Measurements from ENCODE around the gene LCN15.

DNA sequence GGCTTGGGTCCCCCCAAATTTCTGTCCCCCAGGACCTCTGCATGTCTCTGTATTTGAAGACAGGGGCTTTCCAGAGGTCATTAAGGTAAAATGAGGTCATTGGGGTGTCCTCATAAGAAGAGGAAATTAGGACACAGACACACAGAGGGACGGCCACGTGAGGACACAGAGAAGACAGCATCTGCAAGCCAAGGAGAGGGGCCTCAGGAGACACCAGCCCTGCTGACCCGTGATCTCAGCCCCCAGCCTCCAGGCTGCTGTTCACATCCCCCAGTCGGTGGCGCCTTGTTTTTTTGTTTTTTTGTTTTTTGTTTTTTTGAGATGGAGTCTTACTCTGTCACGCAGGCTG lies 30.7 kb upstream of the LCN15 start:
- TF ChIP-seq, protein P1, sequence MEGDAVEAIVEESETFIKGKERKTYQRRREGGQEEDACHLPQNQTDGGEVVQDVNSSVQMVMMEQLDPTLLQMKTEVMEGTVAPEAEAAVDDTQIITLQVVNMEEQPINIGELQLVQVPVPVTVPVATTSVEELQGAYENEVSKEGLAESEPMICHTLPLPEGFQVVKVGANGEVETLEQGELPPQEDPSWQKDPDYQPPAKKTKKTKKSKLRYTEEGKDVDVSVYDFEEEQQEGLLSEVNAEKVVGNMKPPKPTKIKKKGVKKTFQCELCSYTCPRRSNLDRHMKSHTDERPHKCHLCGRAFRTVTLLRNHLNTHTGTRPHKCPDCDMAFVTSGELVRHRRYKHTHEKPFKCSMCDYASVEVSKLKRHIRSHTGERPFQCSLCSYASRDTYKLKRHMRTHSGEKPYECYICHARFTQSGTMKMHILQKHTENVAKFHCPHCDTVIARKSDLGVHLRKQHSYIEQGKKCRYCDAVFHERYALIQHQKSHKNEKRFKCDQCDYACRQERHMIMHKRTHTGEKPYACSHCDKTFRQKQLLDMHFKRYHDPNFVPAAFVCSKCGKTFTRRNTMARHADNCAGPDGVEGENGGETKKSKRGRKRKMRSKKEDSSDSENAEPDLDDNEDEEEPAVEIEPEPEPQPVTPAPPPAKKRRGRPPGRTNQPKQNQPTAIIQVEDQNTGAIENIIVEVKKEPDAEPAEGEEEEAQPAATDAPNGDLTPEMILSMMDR (IDR thresholded peaks at IDR 0.05; ENCODE audit: low read depth, low read length, missing input control) = no peak
- no peak for TF ChIP-seq EGR1 (IDR thresholded peaks at IDR 0.05; ENCODE audit: low read depth in 2 of 2)
- TF ChIP-seq RXRA (IDR thresholded peaks at IDR 0.05) = no peak
- TF ChIP-seq, protein P2, sequence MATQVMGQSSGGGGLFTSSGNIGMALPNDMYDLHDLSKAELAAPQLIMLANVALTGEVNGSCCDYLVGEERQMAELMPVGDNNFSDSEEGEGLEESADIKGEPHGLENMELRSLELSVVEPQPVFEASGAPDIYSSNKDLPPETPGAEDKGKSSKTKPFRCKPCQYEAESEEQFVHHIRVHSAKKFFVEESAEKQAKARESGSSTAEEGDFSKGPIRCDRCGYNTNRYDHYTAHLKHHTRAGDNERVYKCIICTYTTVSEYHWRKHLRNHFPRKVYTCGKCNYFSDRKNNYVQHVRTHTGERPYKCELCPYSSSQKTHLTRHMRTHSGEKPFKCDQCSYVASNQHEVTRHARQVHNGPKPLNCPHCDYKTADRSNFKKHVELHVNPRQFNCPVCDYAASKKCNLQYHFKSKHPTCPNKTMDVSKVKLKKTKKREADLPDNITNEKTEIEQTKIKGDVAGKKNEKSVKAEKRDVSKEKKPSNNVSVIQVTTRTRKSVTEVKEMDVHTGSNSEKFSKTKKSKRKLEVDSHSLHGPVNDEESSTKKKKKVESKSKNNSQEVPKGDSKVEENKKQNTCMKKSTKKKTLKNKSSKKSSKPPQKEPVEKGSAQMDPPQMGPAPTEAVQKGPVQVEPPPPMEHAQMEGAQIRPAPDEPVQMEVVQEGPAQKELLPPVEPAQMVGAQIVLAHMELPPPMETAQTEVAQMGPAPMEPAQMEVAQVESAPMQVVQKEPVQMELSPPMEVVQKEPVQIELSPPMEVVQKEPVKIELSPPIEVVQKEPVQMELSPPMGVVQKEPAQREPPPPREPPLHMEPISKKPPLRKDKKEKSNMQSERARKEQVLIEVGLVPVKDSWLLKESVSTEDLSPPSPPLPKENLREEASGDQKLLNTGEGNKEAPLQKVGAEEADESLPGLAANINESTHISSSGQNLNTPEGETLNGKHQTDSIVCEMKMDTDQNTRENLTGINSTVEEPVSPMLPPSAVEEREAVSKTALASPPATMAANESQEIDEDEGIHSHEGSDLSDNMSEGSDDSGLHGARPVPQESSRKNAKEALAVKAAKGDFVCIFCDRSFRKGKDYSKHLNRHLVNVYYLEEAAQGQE (IDR thresholded peaks at IDR 0.05) = no peak
- no peak for TF ChIP-seq RAD21 (IDR thresholded peaks at IDR 0.05)
- TF ChIP-seq, protein P3, sequence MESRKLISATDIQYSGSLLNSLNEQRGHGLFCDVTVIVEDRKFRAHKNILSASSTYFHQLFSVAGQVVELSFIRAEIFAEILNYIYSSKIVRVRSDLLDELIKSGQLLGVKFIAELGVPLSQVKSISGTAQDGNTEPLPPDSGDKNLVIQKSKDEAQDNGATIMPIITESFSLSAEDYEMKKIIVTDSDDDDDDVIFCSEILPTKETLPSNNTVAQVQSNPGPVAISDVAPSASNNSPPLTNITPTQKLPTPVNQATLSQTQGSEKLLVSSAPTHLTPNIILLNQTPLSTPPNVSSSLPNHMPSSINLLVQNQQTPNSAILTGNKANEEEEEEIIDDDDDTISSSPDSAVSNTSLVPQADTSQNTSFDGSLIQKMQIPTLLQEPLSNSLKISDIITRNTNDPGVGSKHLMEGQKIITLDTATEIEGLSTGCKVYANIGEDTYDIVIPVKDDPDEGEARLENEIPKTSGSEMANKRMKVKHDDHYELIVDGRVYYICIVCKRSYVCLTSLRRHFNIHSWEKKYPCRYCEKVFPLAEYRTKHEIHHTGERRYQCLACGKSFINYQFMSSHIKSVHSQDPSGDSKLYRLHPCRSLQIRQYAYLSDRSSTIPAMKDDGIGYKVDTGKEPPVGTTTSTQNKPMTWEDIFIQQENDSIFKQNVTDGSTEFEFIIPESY (IDR thresholded peaks at IDR 0.05) = no peak
- TF ChIP-seq, protein P4, sequence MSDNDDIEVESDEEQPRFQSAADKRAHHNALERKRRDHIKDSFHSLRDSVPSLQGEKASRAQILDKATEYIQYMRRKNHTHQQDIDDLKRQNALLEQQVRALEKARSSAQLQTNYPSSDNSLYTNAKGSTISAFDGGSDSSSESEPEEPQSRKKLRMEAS (IDR thresholded peaks at IDR 0.05) = no peak
- TF ChIP-seq, protein P5, sequence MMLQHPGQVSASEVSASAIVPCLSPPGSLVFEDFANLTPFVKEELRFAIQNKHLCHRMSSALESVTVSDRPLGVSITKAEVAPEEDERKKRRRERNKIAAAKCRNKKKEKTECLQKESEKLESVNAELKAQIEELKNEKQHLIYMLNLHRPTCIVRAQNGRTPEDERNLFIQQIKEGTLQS (IDR thresholded peaks at IDR 0.05) = no peak
- TF ChIP-seq TAF1 (conservative IDR thresholded peaks at IDR 0.05) = no peak
- no peak for TF ChIP-seq SP1 (IDR thresholded peaks at IDR 0.05)
- no peak for TF ChIP-seq NR2F2 (IDR thresholded peaks at IDR 0.05)
- no peak for TF ChIP-seq JUND (IDR thresholded peaks at IDR 0.05)
- no peak for TF ChIP-seq YY1 (IDR thresholded peaks at IDR 0.05)

Data from liver (tissue), 3 donors.